ENCODE measurements around the gene NPEPPS.

The NPEPPS gene

GRCh38 chr17:47628014-47628566 is 97.2 kb downstream of the NPEPPS start:
- no peak for DNase-seq (ENCODE audit: low read depth, low spot score)

GRCh38 chr17:47629826-47630225 is 98.9 kb downstream of the NPEPPS start:
- no peak for DNase-seq (ENCODE audit: low read depth, low spot score)

- DNase-seq (ENCODE audit: low read depth, low spot score), result no peak
Measured at GRCh38 chr17:47630614-47631013, 99.7 kb downstream of the NPEPPS start.

GRCh38 chr17:47632991-47633390 is 102.1 kb downstream of the NPEPPS start:
- no peak for DNase-seq (ENCODE audit: low read depth, low spot score)

- DNase-seq (ENCODE audit: low read depth, low spot score), result no peak
Measured at GRCh38 chr17:47633996-47634395, 103.1 kb downstream of the NPEPPS start.

GRCh38 chr17:47634870-47635269 is 104.0 kb downstream of the NPEPPS start:
- no peak for DNase-seq (ENCODE audit: low read depth, low spot score)

- DNase-seq (ENCODE audit: low read depth, low spot score), result no peak
Measured at GRCh38 chr17:47635734-47636133, 104.8 kb downstream of the NPEPPS start.

- no peak for DNase-seq (ENCODE audit: low read depth, low spot score)
Measured at GRCh38 chr17:47636273-47637030, 105.5 kb downstream of the NPEPPS start.

GRCh38 chr17:47638903-47639302 is 108.0 kb downstream of the NPEPPS start:
- no peak for DNase-seq (ENCODE audit: low read depth, low spot score)

GRCh38 chr17:47640076-47640475 is 109.2 kb downstream of the NPEPPS start:
- no peak for DNase-seq (ENCODE audit: low read depth, low spot score)

- DNase-seq (ENCODE audit: low read depth, low spot score), result no peak
Measured at GRCh38 chr17:47641202-47641601, 110.3 kb downstream of the NPEPPS start.

GRCh38 chr17:47643116-47643515 is 112.2 kb downstream of the NPEPPS start:
- DNase-seq (ENCODE audit: low read depth, low spot score), result no peak

- DNase-seq (ENCODE audit: low read depth, low spot score), result no peak
Measured at GRCh38 chr17:47644324-47644723, 113.4 kb downstream of the NPEPPS start.

- DNase-seq (ENCODE audit: low read depth, low spot score), result peak; percentile 97
Measured at GRCh38 chr17:47649153-47649971, 118.5 kb downstream of the NPEPPS start, which contains the start of gene KPNB1. TSS of gene KPNB1 (plus strand) at chr17:47649919. CDS start at chr17:47650245, 326 bp downstream.

- DNase-seq (ENCODE audit: low read depth, low spot score), result no peak
Measured at GRCh38 chr17:47649972-47650524, 119.1 kb downstream of the NPEPPS start.

- peak; percentile 88 for DNase-seq (ENCODE audit: low read depth, low spot score)
Measured at GRCh38 chr17:47650525-47651522, 119.9 kb downstream of the NPEPPS start.

- no peak for DNase-seq (ENCODE audit: low read depth, low spot score)
Measured at GRCh38 chr17:47651704-47652103, 120.8 kb downstream of the NPEPPS start.

- no peak for DNase-seq (ENCODE audit: low read depth, low spot score)
Measured at GRCh38 chr17:47652570-47652969, 121.7 kb downstream of the NPEPPS start.

- DNase-seq (ENCODE audit: low read depth, low spot score), result no peak
Measured at GRCh38 chr17:47653442-47653841, 122.5 kb downstream of the NPEPPS start.

- no peak for DNase-seq (ENCODE audit: low read depth, low spot score)
Measured at GRCh38 chr17:47654991-47655390, 124.1 kb downstream of the NPEPPS start.

- no peak for DNase-seq (ENCODE audit: low read depth, low spot score)
Measured at GRCh38 chr17:47660064-47660492, 129.2 kb downstream of the NPEPPS start.

Data from iPS DF 19.7 (cell line).